Fibroblast of lung (primary cell): Measurements from ENCODE around the gene EIF1AD.

Experiments
- CTCF ChIP-seq, 2 donors: IDR thresholded peaks in 1 of 2; conservative IDR thresholded peaks in 1 of 2; 1 replicate in 1 of 2; 2 replicates in 1 of 2; pipeline ENCODE4 v1.5.1; 2011 to 2012; ENCODE audit warnings: low read length in 2 of 2, control low read depth in 1 of 2, inconsistent platforms in 1 of 2, low read depth in 1 of 2, mild to moderate bottlenecking in 1 of 2
- EZH2 ChIP-seq: IDR thresholded peaks from 2 replicates; pipeline ENCODE4 v1.5.1; 2012; ENCODE audit warnings: low read length, control low read depth, mild to moderate bottlenecking; ENCODE audit errors: missing control alignments

DNA sequence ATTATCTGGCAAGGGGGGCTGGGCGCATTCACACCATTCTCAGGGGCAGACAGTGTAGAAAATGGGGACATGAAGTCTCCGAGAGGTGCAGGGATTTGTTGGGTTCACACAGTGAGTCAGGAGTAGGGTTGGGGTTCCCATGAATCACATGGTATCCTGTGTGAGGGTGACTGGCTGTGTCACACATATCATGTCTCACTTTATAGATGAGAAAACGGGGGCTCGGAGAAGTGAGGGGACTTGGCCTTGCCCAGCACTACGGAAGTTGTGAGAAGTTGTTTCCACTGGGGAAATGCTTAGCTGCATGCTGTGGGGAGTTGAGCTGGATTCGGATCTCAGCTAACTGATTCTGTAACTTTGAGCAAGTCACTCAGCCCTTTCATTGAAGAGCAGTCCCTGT lies 42.8 kb upstream of the EIF1AD start:
- TF ChIP-seq CTCF (conservative IDR thresholded peaks at IDR 0.05 in 1 of 2, IDR thresholded peaks at IDR 0.05 in 1 of 2; ENCODE audit: low read depth in 1 of 2, low read length in 2 of 2) (no peak), EZH2 (no peak)
